Endothelial cell (in vitro differentiated cells): ENCODE data around the gene COPG2. TPM values are rescaled to one million over a fixed set of nuclear protein-coding genes. Genes with fewer than 3 reads are reported as not detected.
"Not testable (repeated sequence)": the region's sequence is repeated elsewhere in the genome, so short reads cannot be mapped to it uniquely, and the experiment has no call there.

ENCODE experiments used
- DNase-seq: peaks from one replicate; pipeline ENCODE4 v3.0.0; 2021; ENCODE audit warnings: low spot score
- H3K27ac Mint-ChIP-seq: one replicate; pipeline ENCODE4 v1.8.0; 2021; ENCODE audit warnings: mixed read lengths, inconsistent platforms; ENCODE audit not compliant: unreplicated experiment
- H3K27me3 Mint-ChIP-seq: one replicate; pipeline ENCODE4 v1.8.0; 2021; ENCODE audit warnings: mild to moderate bottlenecking, moderate library complexity, mixed read lengths, inconsistent platforms; ENCODE audit not compliant: unreplicated experiment
- H3K36me3 Mint-ChIP-seq: one replicate; pipeline ENCODE4 v1.8.0; 2021; ENCODE audit warnings: mild to moderate bottlenecking, low read depth, mixed read lengths, inconsistent platforms; ENCODE audit not compliant: unreplicated experiment
- H3K4me1 Mint-ChIP-seq: one replicate; pipeline ENCODE4 v1.8.0; 2021; ENCODE audit warnings: mild to moderate bottlenecking, mixed read lengths, inconsistent platforms; ENCODE audit not compliant: unreplicated experiment
- H3K4me3 Mint-ChIP-seq: one replicate; pipeline ENCODE4 v1.8.0; 2021; ENCODE audit warnings: mild to moderate bottlenecking, mixed read lengths, inconsistent platforms; ENCODE audit not compliant: unreplicated experiment
- H3K9me3 Mint-ChIP-seq: one replicate; pipeline ENCODE4 v1.8.0; 2021; ENCODE audit warnings: mixed read lengths, inconsistent platforms; ENCODE audit not compliant: unreplicated experiment
- total RNA-seq: library from RNA; stranded (reverse); fragmentation: NEBNext Ultra II Directional; extraction: Animal tissue kit (Norgen Biotek cat#: 25700); gene quantifications from one replicate; pipeline ENCODE4 v1.2.1, GENCODE V29; 2021; ENCODE audit not compliant: unreplicated experiment
- TF ChIP-seq, protein P1 (sequence below): fragments of 200-600 bp; sonication (generic); IDR thresholded peaks from one replicate; pipeline ENCODE4 v1.5.0; 2021; ENCODE audit warnings: antibody characterized with exemption; ENCODE audit not compliant: unreplicated experiment

Gene COPG2
- total RNA-seq, 1 donor from 2014 or later, result 40.0 TPM

DNA sequence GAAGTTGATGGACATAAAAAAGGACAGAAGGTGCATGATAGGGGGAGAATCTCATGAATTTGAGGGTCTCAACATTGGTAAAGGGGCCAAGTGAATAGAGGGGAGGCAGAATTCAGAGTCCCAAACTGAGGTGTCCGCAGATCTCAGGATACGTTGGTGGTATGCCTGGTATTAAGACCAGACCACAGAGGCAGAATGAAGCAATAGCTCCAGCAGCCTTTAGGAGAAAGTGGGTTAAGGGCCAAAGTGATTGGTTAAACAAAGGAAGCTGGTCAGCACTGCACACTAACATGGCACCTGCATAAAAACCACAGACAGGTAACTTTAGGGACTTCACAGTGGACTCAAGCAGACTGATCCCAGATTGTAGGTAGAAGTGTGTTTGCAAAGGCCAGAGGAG, 139.1 kb downstream of the COPG2 start:
- Mint-ChIP-seq H3K27me3 (peaks cover 11% of the 10 kb centered on the region), H3K4me3 (peak overlapping the region; percentile 12), H3K27ac (no peak overlapping the region), H3K36me3 (peaks cover 26% of the 10 kb centered on the region), H3K9me3 (no peaks in the 10 kb centered on the region), H3K4me1 (peaks cover 8% of the 10 kb centered on the region)
- TF ChIP-seq, protein P1, sequence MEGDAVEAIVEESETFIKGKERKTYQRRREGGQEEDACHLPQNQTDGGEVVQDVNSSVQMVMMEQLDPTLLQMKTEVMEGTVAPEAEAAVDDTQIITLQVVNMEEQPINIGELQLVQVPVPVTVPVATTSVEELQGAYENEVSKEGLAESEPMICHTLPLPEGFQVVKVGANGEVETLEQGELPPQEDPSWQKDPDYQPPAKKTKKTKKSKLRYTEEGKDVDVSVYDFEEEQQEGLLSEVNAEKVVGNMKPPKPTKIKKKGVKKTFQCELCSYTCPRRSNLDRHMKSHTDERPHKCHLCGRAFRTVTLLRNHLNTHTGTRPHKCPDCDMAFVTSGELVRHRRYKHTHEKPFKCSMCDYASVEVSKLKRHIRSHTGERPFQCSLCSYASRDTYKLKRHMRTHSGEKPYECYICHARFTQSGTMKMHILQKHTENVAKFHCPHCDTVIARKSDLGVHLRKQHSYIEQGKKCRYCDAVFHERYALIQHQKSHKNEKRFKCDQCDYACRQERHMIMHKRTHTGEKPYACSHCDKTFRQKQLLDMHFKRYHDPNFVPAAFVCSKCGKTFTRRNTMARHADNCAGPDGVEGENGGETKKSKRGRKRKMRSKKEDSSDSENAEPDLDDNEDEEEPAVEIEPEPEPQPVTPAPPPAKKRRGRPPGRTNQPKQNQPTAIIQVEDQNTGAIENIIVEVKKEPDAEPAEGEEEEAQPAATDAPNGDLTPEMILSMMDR, result no peak
- DNase-seq, result no peak

DNA sequence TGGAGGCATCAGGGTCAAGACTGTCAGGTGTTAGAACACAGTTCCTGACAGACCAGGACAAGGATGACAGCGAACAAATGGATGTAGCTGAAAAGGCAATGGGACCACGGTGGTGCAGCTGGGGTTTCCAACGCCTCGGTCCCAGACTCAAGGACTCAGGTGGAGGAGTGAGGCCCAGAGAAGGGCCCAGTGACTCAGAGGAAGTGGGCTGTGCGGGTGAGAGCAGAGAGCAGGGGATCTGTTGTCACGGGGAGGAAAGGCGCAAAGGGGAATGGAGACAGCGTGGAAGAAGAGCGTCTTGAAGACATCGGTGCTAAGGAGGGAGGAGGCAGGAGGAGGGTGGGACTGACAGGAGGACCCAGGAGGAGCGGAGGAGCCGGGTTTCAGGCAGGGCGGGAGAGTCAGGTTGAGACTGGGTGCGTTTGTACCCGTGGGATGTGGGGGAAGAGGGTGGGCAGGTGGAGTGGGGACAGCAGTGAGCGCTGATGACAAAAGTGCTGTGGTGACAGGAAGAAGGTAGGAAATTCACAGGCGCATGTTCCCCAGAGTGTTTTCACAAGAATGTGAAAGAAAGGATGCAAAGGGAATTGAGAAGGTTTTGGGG, 140.7 kb downstream of the COPG2 start:
- peaks cover 26% of the 10 kb centered on the region for H3K36me3 Mint-ChIP-seq
- H3K9me3 Mint-ChIP-seq, H3K27ac Mint-ChIP-seq, H3K4me3 Mint-ChIP-seq, H3K4me1 Mint-ChIP-seq, DNase-seq: not testable (repeated sequence)
- H3K27me3 Mint-ChIP-seq, result peaks cover 11% of the 10 kb centered on the region

DNA sequence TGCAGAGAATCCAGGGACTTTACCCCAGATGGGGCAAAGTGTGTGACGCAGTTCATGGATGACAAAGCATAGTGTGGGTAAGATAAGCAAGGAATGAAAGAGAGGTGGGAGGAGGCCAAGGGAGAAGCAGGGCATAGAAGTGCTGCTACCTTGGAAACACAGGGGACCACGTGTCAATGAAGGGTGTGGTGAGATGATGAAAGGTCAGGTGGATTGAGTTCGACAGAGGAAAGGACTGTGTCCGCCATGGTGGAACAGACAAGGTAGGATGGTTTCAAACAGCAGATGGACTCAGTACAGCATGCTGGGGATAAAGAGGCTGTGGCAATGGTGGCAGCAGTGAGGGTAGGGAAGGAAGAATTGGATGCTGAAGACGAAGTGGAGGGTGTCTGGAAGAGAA, 143.9 kb downstream of the COPG2 start:
- H3K9me3 Mint-ChIP-seq, result no peaks in the 10 kb centered on the region
- peaks cover 2% of the 10 kb centered on the region for H3K27me3 Mint-ChIP-seq
- TF ChIP-seq, protein P1, result no peak

DNA sequence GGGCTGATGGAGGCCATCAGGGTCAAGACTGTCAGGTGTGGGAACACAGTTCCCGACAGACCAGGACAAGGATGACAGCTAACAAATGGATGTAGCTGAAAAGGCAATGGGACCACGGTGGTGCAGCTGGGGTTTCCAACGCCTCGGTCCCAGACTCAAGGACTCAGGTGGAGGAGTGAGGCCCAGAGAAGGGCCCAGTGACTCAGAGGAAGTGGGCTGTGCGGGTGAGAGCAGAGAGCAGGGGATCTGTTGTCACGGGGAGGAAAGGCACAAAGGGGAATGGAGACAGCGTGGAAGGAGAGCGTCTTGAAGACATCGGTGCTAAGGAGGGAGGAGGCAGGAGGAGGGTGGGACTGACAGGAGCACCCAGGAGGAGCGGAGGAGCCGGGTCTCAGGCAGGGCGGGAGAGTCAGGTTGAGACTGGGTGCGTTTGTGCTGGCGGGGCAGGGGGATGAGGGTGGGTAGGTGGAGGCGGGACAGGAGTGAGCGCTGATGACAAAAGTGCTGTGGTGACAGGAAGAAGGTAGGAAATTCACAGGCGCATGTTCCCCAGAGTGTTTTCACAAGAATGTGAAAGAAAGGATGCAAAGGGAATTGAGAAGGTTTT, 144.9 kb downstream of the COPG2 start:
- not testable (repeated sequence) for DNase-seq, H3K27ac Mint-ChIP-seq, H3K4me1 Mint-ChIP-seq, H3K9me3 Mint-ChIP-seq, H3K27me3 Mint-ChIP-seq, H3K4me3 Mint-ChIP-seq, H3K36me3 Mint-ChIP-seq

More for the DNA sequence above, 143.9 kb downstream of the COPG2 start:
- no peak overlapping the region for H3K27ac Mint-ChIP-seq
- no peak for DNase-seq
- peaks cover 10% of the 10 kb centered on the region for H3K36me3 Mint-ChIP-seq
- no peak overlapping the region for H3K4me3 Mint-ChIP-seq
- H3K4me1 Mint-ChIP-seq, result peaks cover 6% of the 10 kb centered on the region

DNA sequence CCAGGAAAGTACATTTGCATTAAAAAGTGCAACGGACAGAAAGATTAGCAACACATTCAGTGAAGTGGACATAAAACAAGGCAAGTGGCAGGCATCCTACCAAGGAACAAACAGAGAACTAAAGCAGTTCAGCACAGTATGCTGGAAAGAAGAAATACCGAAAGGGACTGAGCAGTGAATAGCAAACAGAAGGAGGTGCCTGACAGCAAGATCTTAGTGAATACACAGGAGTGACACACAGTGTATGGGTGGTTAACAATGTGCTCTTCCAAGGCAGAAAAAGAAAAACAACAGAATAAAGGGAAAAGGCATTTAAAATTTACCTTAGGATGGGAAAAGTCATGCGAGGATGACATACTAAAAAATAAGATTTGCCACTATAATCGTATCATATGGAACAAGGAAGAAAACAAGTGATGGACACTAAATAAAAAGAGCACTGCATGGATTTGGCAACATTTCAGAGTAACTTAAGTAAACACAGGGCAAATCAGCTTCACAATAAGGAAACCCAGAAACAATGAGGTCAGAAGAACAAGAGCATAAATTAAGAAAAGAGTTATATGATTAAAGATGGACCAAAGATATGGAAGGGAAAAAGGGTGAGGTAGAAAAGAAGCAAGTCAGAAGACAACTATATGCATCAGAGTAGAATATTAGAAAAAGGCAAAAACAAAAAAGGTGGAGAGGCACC, 147.1 kb downstream of the COPG2 start:
- no peaks in the 10 kb centered on the region for H3K4me1 Mint-ChIP-seq
- DNase-seq, result no peak
- H3K9me3 Mint-ChIP-seq, result no peaks in the 10 kb centered on the region
- H3K36me3 Mint-ChIP-seq, result no peaks in the 10 kb centered on the region
- TF ChIP-seq, protein P1, result no peak
- H3K27me3 Mint-ChIP-seq, result no peaks in the 10 kb centered on the region
- no peak overlapping the region for H3K4me3 Mint-ChIP-seq
- no peak overlapping the region for H3K27ac Mint-ChIP-seq
